GM12865 (cell line): Measurements from ENCODE around the gene THEMIS.

ENCODE experiments used
- DNase-seq: peaks from one replicate; pipeline ENCODE4 v3.0.0; 2010; ENCODE audit warnings: low read depth
- H3K4me3 ChIP-seq: 2 replicates; pipeline ENCODE4 v1.5.1; 2011; ENCODE audit warnings: mild to moderate bottlenecking, low read depth, low read length, control low read depth
- CTCF ChIP-seq: IDR thresholded peaks from 2 replicates; pipeline ENCODE4 v1.5.1; 2011; ENCODE audit warnings: low read length, control low read depth, low read depth, inconsistent platforms; ENCODE audit not compliant: insufficient read depth; ENCODE audit errors: missing control alignments

The THEMIS gene

GRCh38 chr6:127918506-127919427, 17.9 kb upstream of the THEMIS start:
- H3K4me3 ChIP-seq: no peak overlapping the region
- TF ChIP-seq CTCF: no peak
- DNase-seq: no peak

DNA sequence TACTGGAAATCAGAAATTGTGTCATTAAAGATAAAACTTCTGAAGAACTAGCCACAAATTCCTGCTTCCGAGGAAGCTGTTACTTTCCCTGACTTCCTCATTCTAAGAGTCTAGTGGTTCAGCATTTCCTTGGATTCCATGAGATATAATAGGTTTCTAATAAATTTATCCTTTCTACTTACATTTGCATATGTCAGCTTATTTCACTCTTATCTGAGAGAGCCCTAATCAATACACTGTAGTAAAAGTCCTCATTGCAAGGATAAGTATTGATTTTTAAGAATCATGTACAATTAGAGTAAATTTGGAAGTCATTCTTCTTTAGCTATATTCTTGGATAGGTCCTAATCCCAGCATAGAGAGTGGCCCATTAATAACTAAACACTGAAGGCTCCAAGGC, 16.9 kb upstream of the THEMIS start:
- H3K4me3 ChIP-seq: no peak overlapping the region
- TF ChIP-seq CTCF: no peak
- no peak for DNase-seq

DNA sequence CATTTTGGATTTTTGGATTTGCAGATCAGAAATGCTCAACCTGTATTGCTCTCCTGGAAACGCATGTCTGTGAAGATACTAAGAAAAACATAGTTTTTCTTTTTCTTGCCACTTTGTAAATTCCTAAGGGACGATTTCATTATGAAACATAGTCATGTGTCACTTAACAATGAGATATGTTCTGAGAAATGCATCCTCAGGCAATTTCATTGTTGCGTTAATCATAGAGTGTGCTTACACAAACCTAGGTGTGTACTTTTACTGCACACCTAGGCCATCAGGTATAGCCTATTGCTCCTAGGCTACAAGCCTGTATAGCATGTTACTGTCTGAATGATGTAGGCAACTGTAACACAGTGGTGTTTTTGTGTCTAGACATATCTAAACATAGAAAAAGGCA, 13.4 kb upstream of the THEMIS start:
- no peak for TF ChIP-seq CTCF
- no peak for DNase-seq
- H3K4me3 ChIP-seq: no peak overlapping the region

DNA sequence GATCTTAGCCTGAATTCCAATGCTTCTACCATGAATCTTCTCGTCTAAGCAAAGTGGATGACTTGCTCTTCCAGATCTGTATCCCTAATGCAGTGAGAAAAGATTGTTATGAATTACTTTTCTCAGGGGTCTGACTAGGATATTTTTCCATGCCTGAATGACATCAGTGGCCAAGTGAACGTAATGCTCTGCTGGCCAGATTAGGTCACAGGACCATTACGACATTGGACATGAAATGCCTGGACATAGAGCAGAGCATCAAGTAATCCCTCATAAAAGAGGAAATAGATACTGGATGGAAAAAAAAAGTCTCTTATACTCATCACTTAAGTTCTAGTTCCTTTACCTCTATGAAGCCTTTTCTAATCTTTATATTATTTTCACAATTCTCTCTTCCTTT, 12.1 kb upstream of the THEMIS start:
- H3K4me3 ChIP-seq: no peak overlapping the region
- TF ChIP-seq CTCF: no peak
- DNase-seq: no peak

DNA sequence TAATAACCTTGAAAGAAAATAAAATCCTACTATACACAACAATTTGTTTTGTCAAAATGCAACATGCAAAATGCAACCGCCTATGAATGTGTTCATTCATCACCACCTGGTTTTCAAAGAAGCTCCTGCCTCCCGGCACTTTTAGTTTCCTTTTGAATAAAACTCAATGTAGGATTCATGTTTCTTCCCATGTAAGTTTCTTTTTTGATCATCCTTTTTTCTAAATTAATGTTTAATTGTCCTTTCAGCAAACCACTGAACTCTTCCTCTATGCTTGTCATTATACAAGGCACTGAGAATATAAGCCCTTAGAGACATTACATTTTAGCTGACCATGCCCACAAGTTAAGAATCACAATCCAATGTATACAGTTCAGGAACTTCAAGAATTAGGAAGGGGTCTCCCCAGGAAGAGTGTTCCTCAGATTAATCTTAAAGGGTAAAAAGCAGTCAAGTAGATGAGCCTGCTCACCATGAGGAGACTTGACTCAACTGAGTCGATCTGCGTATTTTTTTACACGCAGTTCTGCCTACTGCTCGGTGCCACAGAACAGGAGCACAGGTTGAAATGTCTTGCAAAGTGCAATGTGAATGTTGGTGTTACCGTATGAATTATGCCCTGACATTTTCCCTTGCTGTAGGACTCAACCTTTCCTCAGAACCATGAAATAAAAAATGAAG, 7.2 kb upstream of the THEMIS start:
- DNase-seq: peak; percentile 37
- no peak for TF ChIP-seq CTCF
- peak overlapping the region; percentile 18; the same call in 1 of the 2 replicates for H3K4me3 ChIP-seq

- no peak for TF ChIP-seq CTCF
- no peak overlapping the region for H3K4me3 ChIP-seq
- no peak for DNase-seq
Observed at GRCh38 chr6:127904160-127904559, 3.3 kb upstream of the THEMIS start.
